HepG2 (cell line): ENCODE results near the gene TEKT3. TPM values are rescaled to one million over a fixed set of nuclear protein-coding genes. Genes with fewer than 3 reads are reported as not detected.

ENCODE experiments used
- ATAC-seq: fragments of 200-7000 bp; cut with Tn5 transposase; 3 replicates; pipeline ENCODE4 v1.9.1; 2020; ENCODE audit warnings: mild to moderate bottlenecking, moderate library complexity
- BruUV-seq: library from RNA; stranded (reverse); fragments of 400-500 nt; replicated peaks from 2 replicates; lab custom pipeline; 2021; lab: Mats Ljungman, UMichigan
- CTCF ChIA-PET: fragments of 300-600 bp; formaldehyde crosslinking; extraction: SDS; loops from one replicate; lab custom pipeline; 2021; ENCODE audit warnings: low total read pairs, inconsistent platforms, low intra/inter-chr PET ratio; lab: Yijun Ruan, JAX
- POLR2A ChIA-PET: fragments of 350-600 bp; sonication (Branson Sonifier 250); formaldehyde crosslinking; loops from one replicate; lab custom pipeline; 2020; ENCODE audit warnings: antibody characterized with exemption, inconsistent platforms; lab: Yijun Ruan, JAX
- DNase-seq: peaks from one replicate; pipeline ENCODE4 v3.0.0-alpha.2; 2015; ENCODE audit warnings: low spot score
- FAIRE-seq: peaks from 3 replicates; lab custom pipeline; 2011; peaks lifted over from hg19 to GRCh38; lab: Jason Lieb, UNC
- H2AFZ ChIP-seq: one replicate; pipeline ENCODE4 v1.6.1; 2011; ENCODE audit warnings: low read length, inconsistent platforms
- H3K27ac ChIP-seq: fragments of 300-600 bp; 3 replicates; pipeline ENCODE4 v1.8.0; 2011; ENCODE audit warnings: mixed run types, mild to moderate bottlenecking, mixed read lengths, low read length, inconsistent platforms; ENCODE audit not compliant: insufficient read depth; ENCODE audit errors: extremely low read length
- H3K27me3 ChIP-seq, 2 experiments: fragments of 200-600 bp in 1 of 2; 2 replicates in 1 of 2; 3 replicates in 1 of 2; pipeline versions ENCODE4 v1.6.0 to v1.8.0; 2011; ENCODE audit warnings: low read length in 2 of 2, mild to moderate bottlenecking in 2 of 2, moderate library complexity in 2 of 2, inconsistent platforms in 1 of 2; ENCODE audit not compliant: insufficient read depth in 2 of 2, control insufficient read depth in 1 of 2
- H3K36me3 ChIP-seq, 2 experiments: fragments of 200-600 bp in 1 of 2; replicated peaks in 1 of 2; 2 replicates in 1 of 2; 3 replicates in 1 of 2; pipeline versions ENCODE4 v1.5.1 to v1.8.0; 2011; ENCODE audit warnings: low read length in 2 of 2, inconsistent platforms in 1 of 2; ENCODE audit not compliant: insufficient read depth in 2 of 2, control insufficient read depth in 1 of 2
- H3K4me1 ChIP-seq: 2 replicates; pipeline ENCODE4 v1.5.1; 2012; ENCODE audit warnings: low read length, inconsistent platforms; ENCODE audit not compliant: insufficient read depth
- H3K4me2 ChIP-seq: 2 replicates; pipeline ENCODE4 v1.6.0; 2011; ENCODE audit warnings: low read depth, low read length, inconsistent platforms
- H3K4me3 ChIP-seq, 3 experiments: fragments of 200-600 bp in 1 of 3; sonication (generic), shearing (Covaris generic) in 1 of 3; replicated peaks in 1 of 3; 2 replicates each; pipeline ENCODE4 v1.5.1; 2011 to 2016; ENCODE audit warnings: low read length in 3 of 3, inconsistent platforms in 2 of 3, low read depth in 2 of 3, mild to moderate bottlenecking in 2 of 3, control low read depth in 1 of 3, mixed read lengths in 1 of 3; ENCODE audit not compliant: insufficient read depth in 1 of 3
- H3K79me2 ChIP-seq: one replicate; pipeline ENCODE4 v1.6.1; 2011; ENCODE audit warnings: low read length, inconsistent platforms; ENCODE audit not compliant: insufficient read depth
- H3K9ac ChIP-seq: 2 replicates; pipeline ENCODE4 v1.6.0; 2011; ENCODE audit warnings: mild to moderate bottlenecking, low read depth, low read length, inconsistent platforms; ENCODE audit not compliant: insufficient read depth
- H3K9me3 ChIP-seq: 2 replicates; pipeline ENCODE4 v1.5.1; 2012; ENCODE audit warnings: mild to moderate bottlenecking, low read length
- H4K20me1 ChIP-seq: 2 replicates; pipeline ENCODE4 v1.6.0; 2011; ENCODE audit warnings: inconsistent platforms, mild to moderate bottlenecking, low read length, moderate library complexity; ENCODE audit not compliant: insufficient read depth
- KDM5B ChIP-seq: sonication (generic); formaldehyde crosslinking; IDR thresholded peaks from 2 replicates; pipeline ENCODE4 v1.4.0; 2020; ENCODE audit warnings: missing genetic modification reagents, mild to moderate bottlenecking, borderline replicate concordance
- NR2F6 ChIP-seq, 2 experiments: IDR thresholded peaks; 2 replicates each; pipeline ENCODE4 v1.6.1; 2016; ENCODE audit warnings: antibody characterized with exemption in 1 of 2, mild to moderate bottlenecking in 1 of 2
- SSRP1 ChIP-seq: IDR thresholded peaks from 2 replicates; pipeline ENCODE4 v1.6.1; 2016; ENCODE audit warnings: control low read depth
- TARDBP ChIP-seq: sonication (generic); formaldehyde crosslinking; IDR thresholded peaks from 2 replicates; pipeline ENCODE4 v1.8.0; 2022; ENCODE audit warnings: mild to moderate bottlenecking, missing genetic modification reagents
- ZKSCAN1 ChIP-seq: fragments of 150-350 bp; IDR thresholded peaks from 2 replicates; pipeline ENCODE4 v1.6.1; 2014; ENCODE audit warnings: low read length
- ZNF33B ChIP-seq: sonication (generic); formaldehyde crosslinking; IDR thresholded peaks from 2 replicates; pipeline ENCODE4 v1.5.1; 2020; ENCODE audit warnings: mild to moderate bottlenecking, missing genetic modification reagents
- ZNF432 ChIP-seq: sonication (generic); formaldehyde crosslinking; IDR thresholded peaks from 2 replicates; pipeline ENCODE4 v1.5.0; 2020; ENCODE audit warnings: missing genetic modification reagents, mild to moderate bottlenecking, borderline replicate concordance
- ZNF746 ChIP-seq: sonication (generic); formaldehyde crosslinking; IDR thresholded peaks from 2 replicates; pipeline ENCODE4 v1.8.0; 2022; ENCODE audit warnings: mild to moderate bottlenecking, missing genetic modification reagents
- WGBS: methylation state at CpG from one replicate; pipeline ENCODE4 v1.1.6; 2017; ENCODE audit warnings: low lambda C conversion rate; 5-methylcytosine and 5-hydroxymethylcytosine counted together
- in situ Hi-C: cut with HindIII; loops from 2 replicates; pipeline ENCODE4 v1.10.0; 2017; ENCODE audit warnings: low pct_unique_long_range_greater_than_20kb; ENCODE audit not compliant: extremely low pct_ligation_motif_present
- intact Hi-C: fragments of 100-400 bp; cut with micrococcal nuclease; formaldehyde crosslinking; loops from one replicate; pipeline ENCODE4 v1.10.0; 2022; ENCODE audit not compliant: unreplicated experiment
- polyA plus RNA-seq, 8 experiments: library from polyadenylated mRNA; depleted of rRNA in 3 of 8; stranded (reverse) in 7 of 8; unstranded in 1 of 8; fragments of >200 nt; fragmentation: Illumina TruSeq in 4 of 8; extraction: Trizol in 4 of 8; gene quantifications; 2 replicates each; pipeline versions ENCODE4 v1.2.1 to v1.2.3, GENCODE V29; 2011 to 2016; ENCODE audit warnings: low read depth in 4 of 8, missing spikeins in 1 of 8, mixed read lengths in 1 of 8; ENCODE audit not compliant: insufficient read depth in 1 of 8
- total RNA-seq, 5 experiments: library from RNA; depleted of rRNA; stranded (reverse); fragments of >200 nt; fragmentation: Illumina TruSeq; extraction: Trizol; gene quantifications; 2 replicates each; pipeline ENCODE4 v1.2.3, GENCODE V29; 2016; ENCODE audit warnings: low read depth in 1 of 5
- TF ChIP-seq, protein P1 (sequence below): sonication (generic); formaldehyde crosslinking; conservative IDR thresholded peaks from 2 replicates; pipeline ENCODE4 v1.8.0; 2022; ENCODE audit warnings: missing genetic modification reagents
- TF ChIP-seq, protein P2 (sequence below), 2 experiments: sonication (generic) in 1 of 2; formaldehyde crosslinking in 1 of 2; IDR thresholded peaks; 2 replicates each; pipeline versions ENCODE4 v1.4.0 to v1.6.1; 2018 to 2020; ENCODE audit warnings: missing genetic modification reagents in 2 of 2, borderline replicate concordance in 1 of 2, low read depth in 1 of 2, mild to moderate bottlenecking in 1 of 2, missing biosample characterization in 1 of 2
- TF ChIP-seq, protein P3 (sequence below): sonication (generic); formaldehyde crosslinking; IDR thresholded peaks from 2 replicates; pipeline ENCODE4 v1.4.0; 2020; ENCODE audit warnings: missing genetic modification reagents
- TF ChIP-seq, protein P4 (sequence below): sonication (generic); formaldehyde crosslinking; conservative IDR thresholded peaks from 2 replicates; pipeline ENCODE4 v1.8.0; 2022; ENCODE audit warnings: mild to moderate bottlenecking, moderate library complexity, missing genetic modification reagents
- TF ChIP-seq, protein P5 (sequence below): sonication (generic); formaldehyde crosslinking; IDR thresholded peaks from 2 replicates; pipeline ENCODE4 v1.8.0; 2022; ENCODE audit warnings: low read depth, missing genetic modification reagents
- TF ChIP-seq, protein P6 (sequence below): sonication (generic); formaldehyde crosslinking; IDR thresholded peaks from 2 replicates; pipeline ENCODE4 v1.8.0; 2022; ENCODE audit warnings: missing genetic modification reagents, mild to moderate bottlenecking, moderate library complexity, borderline replicate concordance

Gene TEKT3
- total and polyA plus RNA-seq, 2 of the 13 experiments (the other 11 are each of a cell fraction or from before 2014, with no cell fraction given): 0.58 to 0.82 TPM

DNA sequence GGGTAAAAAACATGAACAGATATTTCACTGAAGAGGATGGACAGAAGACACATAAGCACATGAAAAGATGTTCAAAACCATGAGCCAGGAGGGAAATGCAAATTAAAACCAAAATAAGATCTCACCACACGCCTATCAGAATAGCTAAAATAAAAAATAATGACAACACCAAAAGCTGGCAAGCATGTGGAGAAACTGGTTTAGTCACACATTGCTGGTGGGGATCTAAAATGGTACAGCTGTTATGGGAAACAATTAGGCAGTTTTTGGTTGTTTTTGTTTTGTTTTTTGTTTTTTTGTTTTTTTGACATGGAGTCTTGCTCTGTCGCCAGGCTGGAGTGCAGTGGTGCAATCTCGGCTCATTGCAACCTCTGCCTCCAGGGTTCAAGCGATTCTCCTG is 44.7 kb upstream of the TEKT3 start (continued):
- TF ChIP-seq, protein P1, sequence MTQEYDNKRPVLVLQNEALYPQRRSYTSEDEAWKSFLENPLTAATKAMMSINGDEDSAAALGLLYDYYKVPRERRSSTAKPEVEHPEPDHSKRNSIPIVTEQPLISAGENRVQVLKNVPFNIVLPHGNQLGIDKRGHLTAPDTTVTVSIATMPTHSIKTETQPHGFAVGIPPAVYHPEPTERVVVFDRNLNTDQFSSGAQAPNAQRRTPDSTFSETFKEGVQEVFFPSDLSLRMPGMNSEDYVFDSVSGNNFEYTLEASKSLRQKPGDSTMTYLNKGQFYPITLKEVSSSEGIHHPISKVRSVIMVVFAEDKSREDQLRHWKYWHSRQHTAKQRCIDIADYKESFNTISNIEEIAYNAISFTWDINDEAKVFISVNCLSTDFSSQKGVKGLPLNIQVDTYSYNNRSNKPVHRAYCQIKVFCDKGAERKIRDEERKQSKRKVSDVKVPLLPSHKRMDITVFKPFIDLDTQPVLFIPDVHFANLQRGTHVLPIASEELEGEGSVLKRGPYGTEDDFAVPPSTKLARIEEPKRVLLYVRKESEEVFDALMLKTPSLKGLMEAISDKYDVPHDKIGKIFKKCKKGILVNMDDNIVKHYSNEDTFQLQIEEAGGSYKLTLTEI (CRISPR knock-in tag): no peak
- TF ChIP-seq ZNF432 (CRISPR knock-in tag) (no peak), NR2F6 (IDR thresholded peaks at IDR 0.05) (no peak), NR2F6 (CRISPR knock-in tag; IDR thresholded peaks at IDR 0.05) (no peak), KDM5B (CRISPR knock-in tag) (no peak), ZNF746 (CRISPR knock-in tag) (no peak), SSRP1 (no peak), ZKSCAN1 (no peak)

DNA sequence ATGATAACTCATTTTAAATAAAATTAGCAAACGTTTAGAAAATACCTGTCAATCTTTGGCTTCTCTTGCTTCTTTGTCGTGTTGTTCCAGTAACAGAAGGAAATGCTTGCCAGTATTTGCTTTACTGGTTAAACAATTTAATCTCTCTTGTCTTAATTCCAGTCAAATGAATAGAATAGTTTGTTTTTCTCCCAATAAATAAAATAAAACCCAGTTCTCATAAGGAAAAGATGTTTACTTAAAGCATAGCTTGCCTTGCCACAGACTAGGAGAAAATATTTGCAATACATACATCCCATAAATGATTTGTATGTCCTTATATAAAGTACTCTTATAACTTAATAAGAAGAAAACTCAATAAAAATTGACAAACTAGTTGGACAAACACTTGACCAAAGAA is 43.9 kb upstream of the TEKT3 start:
- no peaks in the 10 kb centered on the region for H3K27me3 ChIP-seq
- no peak overlapping the region for H3K27ac ChIP-seq
- no peak overlapping the region for H3K4me3 ChIP-seq
- no peak for ATAC-seq
- intact Hi-C loops: no loop called here
- no peaks in the 10 kb centered on the region for H3K79me2 ChIP-seq
- CTCF ChIA-PET: no interaction called here
- DNase-seq: no peak
- H4K20me1 ChIP-seq: no peaks in the 10 kb centered on the region
- no peak overlapping the region for H2AFZ ChIP-seq
- no peaks in the 10 kb centered on the region for H3K4me1 ChIP-seq
- POLR2A ChIA-PET: no interaction called here
- no peak overlapping the region for H3K9ac ChIP-seq
- no peak overlapping the region for H3K4me2 ChIP-seq
- FAIRE-seq: no peak
- no TSS peak for BruUV-seq
- WGBS: 8% methylated on average over 2 of the region's 2 CpGs
- in situ Hi-C loops: no loop called here
- H3K36me3 ChIP-seq: no peaks in the 10 kb centered on the region
- no peaks in the 10 kb centered on the region for H3K9me3 ChIP-seq
- TF ChIP-seq, protein P2, sequence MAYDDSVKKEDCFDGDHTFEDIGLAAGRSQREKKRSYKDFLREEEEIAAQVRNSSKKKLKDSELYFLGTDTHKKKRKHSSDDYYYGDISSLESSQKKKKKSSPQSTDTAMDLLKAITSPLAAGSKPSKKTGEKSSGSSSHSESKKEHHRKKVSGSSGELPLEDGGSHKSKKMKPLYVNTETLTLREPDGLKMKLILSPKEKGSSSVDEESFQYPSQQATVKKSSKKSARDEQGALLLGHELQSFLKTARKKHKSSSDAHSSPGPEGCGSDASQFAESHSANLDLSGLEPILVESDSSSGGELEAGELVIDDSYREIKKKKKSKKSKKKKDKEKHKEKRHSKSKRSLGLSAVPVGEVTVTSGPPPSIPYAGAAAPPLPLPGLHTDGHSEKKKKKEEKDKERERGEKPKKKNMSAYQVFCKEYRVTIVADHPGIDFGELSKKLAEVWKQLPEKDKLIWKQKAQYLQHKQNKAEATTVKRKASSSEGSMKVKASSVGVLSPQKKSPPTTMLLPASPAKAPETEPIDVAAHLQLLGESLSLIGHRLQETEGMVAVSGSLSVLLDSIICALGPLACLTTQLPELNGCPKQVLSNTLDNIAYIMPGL (CRISPR knock-in tag; IDR thresholded peaks at IDR 0.05; ENCODE audit: borderline replicate concordance in 1 of 2, low read depth in 1 of 2): no peak
- TF ChIP-seq, protein P3, sequence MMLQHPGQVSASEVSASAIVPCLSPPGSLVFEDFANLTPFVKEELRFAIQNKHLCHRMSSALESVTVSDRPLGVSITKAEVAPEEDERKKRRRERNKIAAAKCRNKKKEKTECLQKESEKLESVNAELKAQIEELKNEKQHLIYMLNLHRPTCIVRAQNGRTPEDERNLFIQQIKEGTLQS (CRISPR knock-in tag): no peak
- TF ChIP-seq ZNF33B (CRISPR knock-in tag) (no peak), TARDBP (no peak)
- TF ChIP-seq, protein P4, sequence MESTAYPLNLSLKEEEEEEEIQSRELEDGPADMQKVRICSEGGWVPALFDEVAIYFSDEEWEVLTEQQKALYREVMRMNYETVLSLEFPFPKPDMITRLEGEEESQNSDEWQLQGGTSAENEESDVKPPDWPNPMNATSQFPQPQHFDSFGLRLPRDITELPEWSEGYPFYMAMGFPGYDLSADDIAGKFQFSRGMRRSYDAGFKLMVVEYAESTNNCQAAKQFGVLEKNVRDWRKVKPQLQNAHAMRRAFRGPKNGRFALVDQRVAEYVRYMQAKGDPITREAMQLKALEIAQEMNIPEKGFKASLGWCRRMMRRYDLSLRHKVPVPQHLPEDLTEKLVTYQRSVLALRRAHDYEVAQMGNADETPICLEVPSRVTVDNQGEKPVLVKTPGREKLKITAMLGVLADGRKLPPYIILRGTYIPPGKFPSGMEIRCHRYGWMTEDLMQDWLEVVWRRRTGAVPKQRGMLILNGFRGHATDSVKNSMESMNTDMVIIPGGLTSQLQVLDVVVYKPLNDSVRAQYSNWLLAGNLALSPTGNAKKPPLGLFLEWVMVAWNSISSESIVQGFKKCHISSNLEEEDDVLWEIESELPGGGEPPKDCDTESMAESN (CRISPR knock-in tag): no peak
- TF ChIP-seq, protein P5, sequence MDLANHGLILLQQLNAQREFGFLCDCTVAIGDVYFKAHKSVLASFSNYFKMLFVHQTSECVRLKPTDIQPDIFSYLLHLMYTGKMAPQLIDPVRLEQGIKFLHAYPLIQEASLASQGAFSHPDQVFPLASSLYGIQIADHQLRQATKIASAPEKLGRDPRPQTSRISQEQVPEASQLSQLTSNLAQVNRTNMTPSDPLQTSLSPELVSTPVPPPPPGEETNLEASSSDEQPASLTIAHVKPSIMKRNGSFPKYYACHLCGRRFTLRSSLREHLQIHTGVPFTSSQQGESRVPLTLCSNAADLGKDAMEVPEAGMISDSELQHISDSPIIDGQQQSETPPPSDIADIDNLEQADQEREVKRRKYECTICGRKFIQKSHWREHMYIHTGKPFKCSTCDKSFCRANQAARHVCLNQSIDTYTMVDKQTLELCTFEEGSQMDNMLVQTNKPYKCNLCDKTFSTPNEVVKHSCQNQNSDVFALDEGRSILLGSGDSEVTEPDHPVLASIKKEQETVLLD (CRISPR knock-in tag): no peak
- TF ChIP-seq, protein P6, sequence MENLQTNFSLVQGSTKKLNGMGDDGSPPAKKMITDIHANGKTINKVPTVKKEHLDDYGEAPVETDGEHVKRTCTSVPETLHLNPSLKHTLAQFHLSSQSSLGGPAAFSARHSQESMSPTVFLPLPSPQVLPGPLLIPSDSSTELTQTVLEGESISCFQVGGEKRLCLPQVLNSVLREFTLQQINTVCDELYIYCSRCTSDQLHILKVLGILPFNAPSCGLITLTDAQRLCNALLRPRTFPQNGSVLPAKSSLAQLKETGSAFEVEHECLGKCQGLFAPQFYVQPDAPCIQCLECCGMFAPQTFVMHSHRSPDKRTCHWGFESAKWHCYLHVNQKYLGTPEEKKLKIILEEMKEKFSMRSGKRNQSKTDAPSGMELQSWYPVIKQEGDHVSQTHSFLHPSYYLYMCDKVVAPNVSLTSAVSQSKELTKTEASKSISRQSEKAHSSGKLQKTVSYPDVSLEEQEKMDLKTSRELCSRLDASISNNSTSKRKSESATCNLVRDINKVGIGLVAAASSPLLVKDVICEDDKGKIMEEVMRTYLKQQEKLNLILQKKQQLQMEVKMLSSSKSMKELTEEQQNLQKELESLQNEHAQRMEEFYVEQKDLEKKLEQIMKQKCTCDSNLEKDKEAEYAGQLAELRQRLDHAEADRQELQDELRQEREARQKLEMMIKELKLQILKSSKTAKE: no peak
